Parathyroid adenoma (tissue), 2 donors: ENCODE results near the gene MTHFSD.

Experiments
- H2AFZ ChIP-seq: fragments of 300-600 bp; sonication (generic); one replicate; pipeline ENCODE4 v1.7.0; 2017; ENCODE audit warnings: antibody characterized with exemption, mild to moderate bottlenecking
- H3K27ac ChIP-seq: fragments of 300-600 bp; sonication (generic); one replicate; pipeline ENCODE4 v1.7.0; 2017
- H3K27me3 ChIP-seq: fragments of 300-600 bp; sonication (generic); one replicate; pipeline ENCODE4 v1.7.0; 2017; ENCODE audit warnings: low read length; ENCODE audit not compliant: control insufficient read depth, insufficient read depth
- H3K36me3 ChIP-seq: fragments of 300-600 bp; sonication (generic); one replicate; pipeline ENCODE4 v1.7.0; 2017; ENCODE audit warnings: low read length; ENCODE audit not compliant: control insufficient read depth, insufficient read depth
- H3K4me1 ChIP-seq: fragments of 300-600 bp; sonication (generic); one replicate; pipeline ENCODE4 v1.7.0; 2017; ENCODE audit warnings: control low read depth
- H3K4me2 ChIP-seq: fragments of 300-600 bp; sonication (generic); one replicate; pipeline ENCODE4 v1.7.0; 2017; ENCODE audit warnings: low read length
- H3K4me3 ChIP-seq: fragments of 300-600 bp; sonication (generic); one replicate; pipeline ENCODE4 v1.7.0; 2017; ENCODE audit warnings: low read depth, low read length
- H3K79me2 ChIP-seq: fragments of 300-600 bp; sonication (generic); one replicate; pipeline ENCODE4 v1.7.0; 2017; ENCODE audit warnings: control low read depth
- H3K9ac ChIP-seq: fragments of 300-600 bp; sonication (generic); one replicate; pipeline ENCODE4 v1.7.0; 2017; ENCODE audit warnings: mild to moderate bottlenecking
- H3K9me3 ChIP-seq: fragments of 300-600 bp; sonication (generic); one replicate; pipeline ENCODE4 v1.7.0; 2017; ENCODE audit warnings: low read length; ENCODE audit not compliant: control insufficient read depth
- CTCF ChIP-seq: fragments of 300-600 bp; sonication (generic); IDR thresholded peaks from one replicate; pipeline ENCODE4 v1.7.0; 2017; ENCODE audit warnings: antibody characterized with exemption, mild to moderate bottlenecking
- donor health status: primary hyperparathyroidism.

MTHFSD gene

GRCh38 chr16:86540894-86541293 is 14.1 kb downstream of the MTHFSD start:
- Histone ChIP-seq H3K4me1 (no peaks in the 10 kb centered on the region), H3K27me3 (no peaks in the 10 kb centered on the region), H3K9ac (no peak overlapping the region), H2AFZ (no peak overlapping the region), H3K36me3 (no peaks in the 10 kb centered on the region), H3K4me2 (no peak overlapping the region), H3K79me2 (peaks cover 2% of the 10 kb centered on the region), H3K9me3 (no peaks in the 10 kb centered on the region), H3K27ac (no peak overlapping the region), H3K4me3 (no peak overlapping the region)
- TF ChIP-seq CTCF: no peak

- Histone ChIP-seq H3K9ac (no peak overlapping the region), H3K27ac (no peak overlapping the region), H3K36me3 (no peaks in the 10 kb centered on the region), H3K4me2 (no peak overlapping the region), H3K27me3 (no peaks in the 10 kb centered on the region), H3K79me2 (no peaks in the 10 kb centered on the region), H3K9me3 (no peaks in the 10 kb centered on the region), H3K4me3 (no peak overlapping the region), H2AFZ (no peak overlapping the region), H3K4me1 (no peaks in the 10 kb centered on the region)
- no peak for TF ChIP-seq CTCF
Measured at GRCh38 chr16:86538196-86538780, 16.7 kb downstream of the MTHFSD start.

GRCh38 chr16:86537486-86537885 is 17.5 kb downstream of the MTHFSD start:
- Histone ChIP-seq H3K27me3 (no peaks in the 10 kb centered on the region), H2AFZ (no peak overlapping the region), H3K27ac (no peak overlapping the region), H3K4me1 (no peaks in the 10 kb centered on the region), H3K79me2 (no peaks in the 10 kb centered on the region), H3K4me2 (no peak overlapping the region), H3K4me3 (no peak overlapping the region), H3K9ac (no peak overlapping the region), H3K9me3 (no peaks in the 10 kb centered on the region), H3K36me3 (no peaks in the 10 kb centered on the region)
- TF ChIP-seq CTCF: no peak

GRCh38 chr16:86536621-86537020 is 18.4 kb downstream of the MTHFSD start:
- H3K36me3 ChIP-seq: no peaks in the 10 kb centered on the region
- H3K4me3 ChIP-seq: no peak overlapping the region
- H3K9me3 ChIP-seq: no peaks in the 10 kb centered on the region

More at GRCh38 chr16:86536621-86537020, 18.4 kb downstream of the MTHFSD start:
- H3K4me2 ChIP-seq: no peak overlapping the region
- H2AFZ ChIP-seq: no peak overlapping the region
- TF ChIP-seq CTCF: no peak
- H3K27ac ChIP-seq: no peak overlapping the region
- no peaks in the 10 kb centered on the region for H3K4me1 ChIP-seq
- no peaks in the 10 kb centered on the region for H3K79me2 ChIP-seq
- no peak overlapping the region for H3K9ac ChIP-seq
- H3K27me3 ChIP-seq: no peaks in the 10 kb centered on the region
